Tongue (tissue), 2 donors: ENCODE results near the gene CPO. TPM values are rescaled to one million over a fixed set of nuclear protein-coding genes. Genes with fewer than 3 reads are reported as not detected.
"Not testable (repeated sequence)": the region's sequence is repeated elsewhere in the genome, so short reads cannot be mapped to it uniquely, and the experiment has no call there.

Experiments
- DNase-seq: peaks from one replicate; pipeline ENCODE4 v3.0.0-alpha.2; 2015
- total RNA-seq: library from RNA; depleted of rRNA; stranded (reverse); fragments of >200 nt; gene quantifications from one replicate; pipeline ENCODE4 v1.2.3, GENCODE V29; 2014

Gene CPO
- total RNA-seq: 1.6 TPM

GRCh38 chr2:206939340-206939739 lies at the start of gene CPO:
CPO (plus strand) TSS chr2:206939518; CDS start chr2:206939600, 82 bp downstream.
- DNase-seq: no peak

GRCh38 chr2:206890179-206890578 lies 49.1 kb upstream of the CPO start:
- DNase-seq: no peak

DNA sequence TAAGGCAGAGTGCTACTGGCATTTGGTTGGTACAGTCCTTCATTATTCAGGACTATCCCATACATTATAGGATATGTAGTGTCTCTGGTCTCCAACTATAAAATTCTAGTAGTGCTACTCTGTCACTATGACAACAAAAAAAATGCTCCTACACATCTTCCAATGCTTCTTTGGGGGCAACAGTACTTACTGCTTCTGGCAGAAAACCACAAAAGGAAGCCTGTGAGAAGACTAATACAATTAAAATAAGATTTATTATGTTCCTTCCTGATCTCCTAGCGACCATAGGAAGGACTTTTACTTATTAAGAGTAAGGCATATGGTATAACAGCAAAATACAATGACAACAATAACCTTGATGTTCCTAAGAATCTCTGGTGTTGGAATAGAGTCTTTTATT lies 48.4 kb upstream of the CPO start:
- DNase-seq: no peak

DNA sequence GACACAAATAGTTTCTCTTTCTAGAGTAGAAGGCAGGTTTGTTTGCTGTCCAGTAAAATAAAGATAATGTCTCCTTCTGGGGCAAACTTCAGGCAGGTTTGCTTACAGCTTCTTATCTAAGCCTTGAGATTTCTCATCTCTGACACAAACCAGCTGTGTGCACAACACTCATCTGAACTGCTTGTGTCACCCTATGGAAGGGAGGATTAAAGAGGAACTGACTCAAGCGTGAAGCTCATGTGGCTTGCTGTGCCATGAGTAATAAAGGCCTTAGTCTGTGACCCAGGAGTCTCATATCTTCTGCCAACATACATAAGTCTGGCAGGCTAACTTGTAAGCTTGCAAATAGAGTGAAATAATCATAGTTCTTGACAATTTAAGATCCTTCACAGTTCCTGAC lies 24.2 kb upstream of the CPO start:
- peak; percentile 5 for DNase-seq

GRCh38 chr2:206918263-206918662 lies 21.1 kb upstream of the CPO start:
- DNase-seq: no peak

DNA sequence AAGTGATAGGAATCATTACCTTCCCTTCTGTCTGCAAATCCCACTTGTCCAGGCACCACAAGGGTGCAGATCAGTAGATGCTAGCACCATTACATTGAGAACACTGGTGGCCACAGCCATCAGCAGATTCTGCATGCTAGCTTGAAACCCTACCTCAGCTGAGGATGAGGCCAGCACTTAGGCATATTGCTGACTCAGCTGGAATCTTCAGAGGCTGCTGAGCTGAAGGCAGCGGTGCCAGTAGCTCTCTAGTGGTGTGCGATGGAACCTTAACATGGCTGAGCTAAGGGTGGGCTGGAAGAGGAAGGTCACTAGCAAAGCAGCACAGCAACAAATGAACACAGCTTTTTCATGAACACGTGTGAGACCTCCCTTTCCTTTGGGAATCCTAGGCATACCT lies 19.0 kb upstream of the CPO start:
- no peak for DNase-seq

DNA sequence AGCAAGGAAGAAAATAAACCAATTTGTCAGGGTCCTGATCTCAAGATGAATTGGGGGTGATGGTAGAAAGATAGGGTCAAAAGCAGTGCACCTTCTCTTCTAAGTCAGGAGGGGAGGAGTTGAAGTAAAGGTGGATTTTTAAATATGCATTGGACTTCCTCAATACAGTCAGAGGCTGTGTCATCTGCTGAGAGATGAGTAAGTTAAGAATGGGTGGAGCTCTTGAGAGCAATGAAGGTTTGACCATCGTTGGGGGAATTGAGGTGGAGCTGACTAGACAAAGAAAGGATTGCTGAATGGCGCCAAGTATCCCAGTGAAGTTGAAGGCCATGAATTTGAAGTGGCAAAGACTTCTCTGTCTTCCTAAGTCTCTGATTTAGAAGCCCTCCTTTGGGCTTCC lies 18.4 kb upstream of the CPO start:
- DNase-seq: no peak

- DNase-seq: no peak
Measured at GRCh38 chr2:206921529-206921928, 17.8 kb upstream of the CPO start.

DNA sequence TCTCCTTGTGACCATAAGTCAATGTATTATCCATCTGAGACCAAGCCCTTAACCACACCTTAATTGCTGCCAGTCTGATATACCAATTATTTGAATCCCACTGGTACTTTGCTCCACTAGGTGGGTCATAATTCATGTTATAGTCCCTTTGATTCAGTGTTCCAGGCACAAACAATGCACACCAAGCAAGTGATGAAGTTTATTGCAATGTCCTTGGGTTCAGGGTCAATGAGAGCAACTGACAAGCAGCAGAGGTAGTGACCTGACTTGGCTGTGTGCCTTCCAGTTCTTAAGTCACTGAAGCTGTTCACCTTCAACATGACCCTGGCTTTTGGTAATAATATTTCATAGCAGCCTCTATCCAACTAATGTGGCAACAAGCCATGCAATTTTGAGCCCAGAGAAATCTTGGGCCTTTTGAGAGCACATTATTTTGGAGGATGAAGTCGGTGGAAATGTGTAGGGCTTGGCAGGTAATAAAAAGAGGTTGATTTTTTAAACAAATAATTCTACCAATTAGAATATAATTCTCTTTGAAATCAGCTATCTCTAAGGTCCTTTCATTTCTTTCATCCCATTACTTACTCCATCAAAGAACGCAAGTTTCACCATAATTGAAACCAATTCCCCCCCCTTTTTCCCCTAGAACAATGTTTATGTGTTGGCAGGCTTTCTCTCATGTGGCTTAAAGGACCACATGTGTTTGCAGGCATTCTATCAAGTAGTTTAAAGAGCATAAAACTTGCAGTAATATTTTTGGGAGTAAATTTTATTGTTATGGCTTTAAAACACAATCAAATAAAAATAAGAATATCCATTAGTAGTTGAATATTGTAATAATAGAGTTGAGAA lies 3.1 kb upstream of the CPO start:
- DNase-seq: peak; percentile 65

GRCh38 chr2:206936843-206937230 lies 2.5 kb upstream of the CPO start:
- DNase-seq: peak; percentile 9

DNA sequence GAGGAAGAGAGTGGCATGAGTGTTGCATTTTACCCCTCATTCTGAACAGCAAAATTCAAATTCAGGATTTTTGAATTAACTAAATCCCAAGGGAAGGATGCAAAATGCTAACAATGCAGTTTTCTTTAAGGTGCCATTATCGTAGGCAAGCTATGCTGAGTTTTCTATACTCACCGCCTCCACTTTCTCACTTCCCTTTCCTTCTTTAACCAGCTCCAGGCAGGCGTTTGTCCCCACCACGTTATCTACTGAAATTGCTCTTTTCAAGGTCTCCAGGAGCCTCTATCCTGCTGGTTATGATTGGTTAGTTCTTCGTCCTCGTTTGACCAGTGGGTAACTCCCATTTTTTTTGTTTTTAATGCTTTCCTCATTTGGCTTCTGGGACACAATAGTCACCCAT lies 1.8 kb upstream of the CPO start:
- DNase-seq: no peak

DNA sequence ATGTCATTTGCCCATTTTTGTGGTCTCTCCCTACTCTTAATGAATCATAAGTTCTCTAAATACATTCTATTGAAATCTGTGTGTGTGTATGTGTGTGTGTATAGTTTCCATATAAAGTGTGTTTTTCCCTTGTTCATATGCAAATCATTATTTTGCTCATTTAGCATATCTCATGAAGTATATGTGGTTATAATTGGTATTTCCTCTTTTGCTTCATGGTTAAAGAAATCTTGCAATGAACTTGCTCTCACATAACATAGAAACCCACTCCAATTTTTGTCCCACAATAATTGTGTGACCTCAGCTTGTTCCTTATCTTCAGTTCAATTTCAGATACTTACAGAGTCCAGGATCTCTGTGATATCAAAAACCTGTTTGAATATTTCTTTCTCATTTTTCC lies 1.2 kb downstream of the CPO start:
- no peak for DNase-seq

DNA sequence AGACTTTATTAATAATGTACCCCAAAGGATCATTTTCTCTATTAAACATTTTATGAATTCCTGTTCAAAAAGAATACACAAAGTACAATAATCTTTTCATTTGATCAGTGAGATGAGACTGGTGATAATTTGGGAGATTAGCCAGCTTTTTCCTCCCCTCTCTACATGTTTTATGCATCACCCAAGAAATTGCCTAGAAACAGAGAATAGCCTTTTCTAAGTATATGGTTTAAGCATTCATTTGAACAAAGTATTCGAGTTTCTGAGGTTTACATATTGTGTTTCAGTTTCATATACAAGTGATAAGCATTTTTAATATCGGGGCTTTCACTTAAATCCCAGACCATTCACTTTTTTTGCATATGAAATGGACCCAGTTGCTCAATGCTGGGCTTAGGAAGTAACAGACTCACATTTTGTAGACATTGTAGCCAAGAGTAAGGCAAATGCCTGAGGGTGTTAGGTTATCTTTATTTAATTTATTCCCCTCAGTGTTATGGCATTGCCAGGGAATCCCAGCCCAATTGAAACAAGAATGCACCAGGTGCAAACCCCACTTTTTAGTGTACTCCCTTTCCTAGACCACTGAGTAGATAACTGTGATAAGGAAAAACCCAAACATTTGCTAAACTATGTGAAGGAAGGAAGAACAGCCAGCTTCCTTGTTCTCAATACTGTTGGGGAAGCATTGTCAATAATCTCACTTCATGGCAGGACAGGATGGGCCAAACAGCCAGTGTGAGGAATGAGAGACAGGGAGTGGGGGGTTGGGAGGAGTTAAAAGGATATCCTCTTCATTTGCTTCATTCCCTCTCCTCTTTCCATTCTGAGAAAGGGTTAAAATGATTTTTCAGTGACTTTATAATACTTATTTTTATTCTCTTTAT lies 3.5 kb downstream of the CPO start:
- DNase-seq: no peak

GRCh38 chr2:206953404-206953803 lies 14.1 kb downstream of the CPO start:
- not testable (repeated sequence) for DNase-seq

GRCh38 chr2:206955253-206955652 lies 15.9 kb downstream of the CPO start:
- no peak for DNase-seq

GRCh38 chr2:206958261-206958660 lies 18.9 kb downstream of the CPO start:
- DNase-seq: no peak

DNA sequence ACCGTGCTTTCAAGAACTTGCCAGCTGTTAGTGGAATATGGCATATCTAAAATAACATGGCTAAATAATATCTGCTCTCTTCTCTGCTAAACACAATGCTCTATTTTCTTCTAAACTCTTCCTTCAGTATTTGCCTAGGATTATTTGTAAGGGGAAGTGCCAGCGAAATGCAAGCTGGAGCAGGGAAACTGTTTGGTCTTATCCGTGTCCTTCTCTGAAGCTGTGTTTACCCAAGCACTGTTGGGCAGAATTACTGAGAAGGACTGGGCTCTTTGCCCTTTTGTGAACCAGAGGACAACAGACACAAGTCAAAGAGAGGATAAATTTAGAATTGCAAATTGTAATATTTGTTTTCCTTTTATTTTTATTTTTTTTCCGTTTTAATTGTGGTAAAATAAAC lies 23.6 kb downstream of the CPO start:
- no peak for DNase-seq

GRCh38 chr2:206968134-206969086 lies 29.1 kb downstream of the CPO start:
- peak; percentile 52 for DNase-seq

- no peak for DNase-seq
Measured at GRCh38 chr2:206969192-206969591, 29.9 kb downstream of the CPO start.

DNA sequence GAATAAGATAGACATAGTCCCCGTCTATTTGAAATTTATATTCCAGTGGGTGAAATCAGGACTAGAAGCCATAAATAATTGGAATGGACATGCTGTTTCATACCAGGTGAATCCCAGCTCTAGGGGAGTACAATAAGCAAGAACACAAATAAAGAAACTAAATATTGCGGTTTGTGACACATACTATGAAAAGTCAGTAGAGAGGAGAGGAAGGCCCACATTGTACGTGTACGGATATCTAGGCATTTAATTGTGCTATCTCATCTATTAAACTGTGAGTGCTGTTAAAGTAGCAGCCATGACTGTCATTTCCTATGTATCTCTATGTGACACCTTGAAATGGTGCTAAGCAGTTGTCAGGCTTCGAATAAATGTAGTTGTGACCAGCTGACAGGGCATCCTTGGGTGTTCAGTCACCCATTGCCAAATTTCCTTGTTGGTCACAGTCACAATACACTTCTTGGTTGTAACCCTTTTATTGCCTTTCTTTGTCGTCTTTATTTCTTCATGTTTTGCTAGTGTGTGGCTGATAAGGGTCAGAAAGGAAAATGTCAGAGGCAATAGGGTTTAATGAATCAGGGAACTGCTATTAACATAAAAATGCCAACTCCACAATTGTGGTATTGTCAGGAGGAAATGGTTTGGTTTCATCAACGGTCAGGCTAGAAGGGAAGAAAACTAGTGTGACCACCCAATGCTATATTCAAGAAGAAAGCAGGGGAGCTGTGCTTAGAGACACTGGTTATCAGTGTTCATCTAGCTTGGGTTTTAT lies 31.5 kb downstream of the CPO start:
- DNase-seq: no peak

DNA sequence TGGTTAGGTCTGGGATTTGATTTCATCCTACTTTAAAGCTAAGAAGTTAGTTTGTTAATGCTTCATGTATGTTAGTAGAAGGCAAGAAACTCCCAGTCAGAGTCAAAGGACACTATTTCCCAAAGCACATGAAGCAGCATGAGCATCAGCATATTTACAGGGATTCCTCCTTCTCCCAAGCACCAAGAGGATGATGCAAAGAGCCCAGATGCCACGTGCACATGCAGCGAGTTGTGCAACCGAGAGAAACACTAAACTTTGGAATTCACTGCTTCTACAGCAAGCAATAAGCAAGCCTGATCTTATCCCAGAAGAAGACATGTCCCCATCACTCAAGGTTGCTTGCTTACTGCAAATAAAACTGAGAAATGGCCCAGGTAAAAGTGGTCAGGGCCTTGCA lies 32.5 kb downstream of the CPO start:
- DNase-seq: no peak
